Erythroblast (primary cell): ENCODE results near the gene CLCNKB.

Experiments used
- GATA1 ChIP-seq: IDR thresholded peaks from 2 replicates; pipeline ENCODE4 v1.6.1; 2011; ENCODE audit warnings: low read depth, mild to moderate bottlenecking, control low read depth, low read length, moderate library complexity
- POLR2A ChIP-seq: IDR thresholded peaks from 2 replicates; pipeline ENCODE4 v1.6.1; 2011; ENCODE audit warnings: mild to moderate bottlenecking, low read length

- TF ChIP-seq POLR2A = no peak
- TF ChIP-seq GATA1 = no peak
These were observed 26.5 kb upstream of the CLCNKB start for GRCh38 chr1:16017076-16017460.
